Vagina (tissue), 2 donors: ENCODE results near the gene PPP2R5C.

Experiments
- POLR2AphosphoS5 ChIP-seq, 2 donors: sonication (generic); formaldehyde crosslinking; IDR thresholded peaks; one replicate each; pipeline ENCODE4 v1.9.0; 2017; ENCODE audit warnings: antibody characterized with exemption in 2 of 2, mild to moderate bottlenecking in 2 of 2, low read depth in 1 of 2; ENCODE audit not compliant: insufficient read depth in 1 of 2
- TF ChIP-seq, protein P1 (sequence below), 3 experiments: fragments of 450-650 bp in 2 of 3; fragments of 200-600 bp in 1 of 3; sonication (generic) in 1 of 3; IDR thresholded peaks; one replicate each; pipeline ENCODE4 v1.5.1; 2017 to 2019; ENCODE audit warnings: antibody characterized with exemption in 3 of 3, mild to moderate bottlenecking in 2 of 3, moderate library complexity in 2 of 3

DNA sequence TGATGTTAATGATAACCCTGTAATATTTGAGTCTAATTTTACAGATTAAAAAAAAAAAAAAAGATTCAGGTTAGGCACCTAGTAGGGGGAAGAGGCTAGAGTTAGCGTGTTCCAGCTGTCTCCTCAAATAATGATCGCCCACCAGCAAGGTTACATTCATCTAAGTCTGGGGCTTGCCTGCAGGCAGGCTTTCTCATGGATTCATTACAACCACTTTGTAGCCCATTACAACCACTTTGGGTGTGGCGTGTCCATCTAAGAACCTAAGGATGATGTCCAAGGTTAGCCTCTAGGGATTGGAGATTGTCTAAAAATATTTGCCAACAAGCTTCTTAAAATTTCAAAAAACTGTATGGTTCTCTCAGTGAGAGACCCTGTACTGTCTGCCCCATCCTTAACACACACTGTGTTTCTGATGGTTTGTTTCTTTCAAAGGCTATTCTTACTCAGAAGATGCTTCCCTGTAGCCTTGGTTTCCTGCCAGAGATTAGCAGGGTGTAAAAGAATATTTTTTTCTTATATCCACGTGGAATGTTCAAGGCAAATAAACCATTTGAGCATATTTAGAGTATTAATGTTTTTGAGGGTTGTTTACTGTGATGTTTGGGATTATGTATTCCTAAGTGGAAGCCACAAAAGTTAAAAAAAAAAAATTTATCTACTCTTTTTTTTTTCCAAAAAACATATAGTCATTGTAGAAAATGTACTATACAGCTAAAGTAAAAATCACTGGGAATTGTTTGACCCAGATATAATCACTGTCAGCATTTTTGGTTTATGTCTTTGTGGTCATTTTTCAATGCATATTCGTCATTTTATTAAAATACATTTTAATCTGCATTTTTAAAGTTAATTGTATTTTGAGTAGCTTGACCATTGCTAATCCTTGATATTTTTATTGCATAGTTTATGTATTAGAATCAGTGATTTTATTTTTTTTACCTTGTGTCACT lies 204.5 kb downstream of the PPP2R5C start:
- TF ChIP-seq, protein P1, sequence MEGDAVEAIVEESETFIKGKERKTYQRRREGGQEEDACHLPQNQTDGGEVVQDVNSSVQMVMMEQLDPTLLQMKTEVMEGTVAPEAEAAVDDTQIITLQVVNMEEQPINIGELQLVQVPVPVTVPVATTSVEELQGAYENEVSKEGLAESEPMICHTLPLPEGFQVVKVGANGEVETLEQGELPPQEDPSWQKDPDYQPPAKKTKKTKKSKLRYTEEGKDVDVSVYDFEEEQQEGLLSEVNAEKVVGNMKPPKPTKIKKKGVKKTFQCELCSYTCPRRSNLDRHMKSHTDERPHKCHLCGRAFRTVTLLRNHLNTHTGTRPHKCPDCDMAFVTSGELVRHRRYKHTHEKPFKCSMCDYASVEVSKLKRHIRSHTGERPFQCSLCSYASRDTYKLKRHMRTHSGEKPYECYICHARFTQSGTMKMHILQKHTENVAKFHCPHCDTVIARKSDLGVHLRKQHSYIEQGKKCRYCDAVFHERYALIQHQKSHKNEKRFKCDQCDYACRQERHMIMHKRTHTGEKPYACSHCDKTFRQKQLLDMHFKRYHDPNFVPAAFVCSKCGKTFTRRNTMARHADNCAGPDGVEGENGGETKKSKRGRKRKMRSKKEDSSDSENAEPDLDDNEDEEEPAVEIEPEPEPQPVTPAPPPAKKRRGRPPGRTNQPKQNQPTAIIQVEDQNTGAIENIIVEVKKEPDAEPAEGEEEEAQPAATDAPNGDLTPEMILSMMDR (IDR thresholded peaks at IDR 0.05) = no peak
- TF ChIP-seq POLR2AphosphoS5 (IDR thresholded peaks at IDR 0.05; ENCODE audit: insufficient read depth in 1 of 2, low read depth in 1 of 2) = no peak
